H1 (cell line): ENCODE results near the gene H2BW1. TPM values are rescaled to one million over a fixed set of nuclear protein-coding genes. Genes with fewer than 3 reads are reported as not detected.

Experiments
- CTCF ChIA-PET: fragments of 300-600 bp; sonication (Branson Sonifier 250); formaldehyde crosslinking; loops from one replicate; lab custom pipeline; 2021; ENCODE audit not compliant: partially characterized antibody; lab: Charles Lee
- POLR2A ChIA-PET: fragments of 300-600 bp; sonication (Branson Sonifier 250); formaldehyde crosslinking; loops from one replicate; lab custom pipeline; 2021; ENCODE audit warnings: inconsistent platforms; ENCODE audit not compliant: partially characterized antibody; lab: Charles Lee
- DNase-seq, 2 experiments: peaks; one replicate each; pipeline versions ENCODE4 v3.0.0 to v3.0.0-alpha.2; 2010 to 2022; ENCODE audit warnings: low spot score in 2 of 2, low read depth in 1 of 2, mixed read lengths in 1 of 2
- FAIRE-seq: peaks from 2 replicates; lab custom pipeline; 2011; peaks lifted over from hg19 to GRCh38; lab: Jason Lieb, UNC
- H2AFZ ChIP-seq: 2 replicates; pipeline ENCODE4 v1.8.1; 2012; ENCODE audit warnings: low read length, inconsistent platforms
- H2AK5ac ChIP-seq: 2 replicates; pipeline ENCODE4 v1.6.1; 2013; ENCODE audit warnings: low read depth, low read length
- H2BK120ac ChIP-seq: replicated peaks from 2 replicates; pipeline ENCODE3; 2013; ENCODE audit warnings: low read depth, low read length, inconsistent platforms
- H2BK12ac ChIP-seq: 2 replicates; pipeline ENCODE4 v1.6.1; 2013; ENCODE audit warnings: low read depth, low read length
- H2BK15ac ChIP-seq: 2 replicates; pipeline ENCODE4 v1.6.1; 2013; ENCODE audit warnings: low read length
- H2BK20ac ChIP-seq: 2 replicates; pipeline ENCODE4 v1.6.1; 2013; ENCODE audit warnings: low read length
- H2BK5ac ChIP-seq: 2 replicates; pipeline ENCODE4 v1.6.1; 2013; ENCODE audit warnings: low read depth, low read length
- H3K14ac ChIP-seq: 2 replicates; pipeline ENCODE4 v1.6.1; 2013; ENCODE audit warnings: inconsistent platforms; ENCODE audit not compliant: insufficient read length
- H3K18ac ChIP-seq: 2 replicates; pipeline ENCODE4 v1.6.1; 2013; ENCODE audit warnings: low read length; ENCODE audit errors: extremely low read depth
- H3K23ac ChIP-seq: 2 replicates; pipeline ENCODE4 v1.6.1; 2013; ENCODE audit warnings: inconsistent platforms; ENCODE audit not compliant: insufficient read length
- H3K23me2 ChIP-seq: 2 replicates; pipeline ENCODE4 v1.6.1; 2013; ENCODE audit warnings: low read depth, low read length
- H3K27ac ChIP-seq: 2 replicates; pipeline ENCODE4 v1.6.1; 2011; ENCODE audit warnings: low read depth, low read length, inconsistent platforms
- H3K27me3 ChIP-seq, 4 experiments: replicated peaks in 1 of 4; 1 replicate in 1 of 4; 2 replicates in 3 of 4; pipeline versions ENCODE4 v1.6.1 to v1.8.1; 2011 to 2013; ENCODE audit warnings: low read length in 3 of 4, mild to moderate bottlenecking in 3 of 4, inconsistent platforms in 2 of 4, mixed read lengths in 2 of 4, moderate library complexity in 1 of 4; ENCODE audit not compliant: control insufficient read depth in 3 of 4, insufficient read depth in 3 of 4; ENCODE audit errors: extremely low read depth in 1 of 4
- H3K36me3 ChIP-seq, 4 experiments: 2 replicates each; pipeline versions ENCODE4 v1.6.1 to v1.8.1; 2011 to 2013; ENCODE audit warnings: mild to moderate bottlenecking in 4 of 4, low read length in 3 of 4, moderate library complexity in 2 of 4, control low read depth in 1 of 4, inconsistent platforms in 1 of 4; ENCODE audit not compliant: insufficient read depth in 4 of 4, control insufficient read depth in 2 of 4
- H3K4ac ChIP-seq: replicated peaks from 2 replicates; pipeline ENCODE3; 2013; ENCODE audit warnings: low read length, low read depth, mixed read lengths, inconsistent platforms; ENCODE audit not compliant: insufficient read length
- H3K4me1 ChIP-seq, 4 experiments: replicated peaks in 1 of 4; 1 replicate in 1 of 4; 2 replicates in 3 of 4; pipeline versions ENCODE4 v1.6.1 to v1.8.1; 2011 to 2013; ENCODE audit warnings: low read length in 3 of 4, inconsistent platforms in 2 of 4, mixed read lengths in 1 of 4; ENCODE audit not compliant: insufficient read depth in 4 of 4, control insufficient read depth in 3 of 4
- H3K4me2 ChIP-seq, 2 experiments: 2 replicates each; pipeline versions ENCODE4 v1.6.1 to v1.8.1; 2011 to 2013; ENCODE audit warnings: low read depth in 2 of 2, low read length in 2 of 2, control low read depth in 1 of 2, inconsistent platforms in 1 of 2, mild to moderate bottlenecking in 1 of 2; ENCODE audit not compliant: insufficient read depth in 1 of 2
- H3K4me3 ChIP-seq, 4 experiments: fragments of 200-600, 300-600 bp in 1 of 4; sonication (generic), shearing (Covaris generic), sonication (Bioruptor Twin) in 1 of 4; 2 replicates each; pipeline versions ENCODE4 v1.5.1 to v1.8.1; 2011 to 2016; ENCODE audit warnings: low read length in 4 of 4, low read depth in 3 of 4, control low read depth in 2 of 4, inconsistent platforms in 2 of 4, mild to moderate bottlenecking in 2 of 4, mixed read lengths in 1 of 4, moderate library complexity in 1 of 4; ENCODE audit not compliant: insufficient read depth in 2 of 4; ENCODE audit errors: extremely low read depth in 1 of 4
- H3K56ac ChIP-seq: replicated peaks from 2 replicates; pipeline ENCODE3; 2013; ENCODE audit warnings: low read depth, mild to moderate bottlenecking, mixed read lengths, low read length, inconsistent platforms; ENCODE audit not compliant: insufficient read length
- H3K79me1 ChIP-seq: 2 replicates; pipeline ENCODE4 v1.6.1; 2013; ENCODE audit warnings: low read depth, low read length, control low read depth
- H3K79me2 ChIP-seq, 2 experiments: 2 replicates each; pipeline versions ENCODE4 v1.6.1 to v1.8.1; 2012 to 2013; ENCODE audit warnings: low read length in 2 of 2, mild to moderate bottlenecking in 2 of 2, inconsistent platforms in 1 of 2; ENCODE audit not compliant: insufficient read depth in 2 of 2, control insufficient read depth in 1 of 2
- H3K9ac ChIP-seq, 4 experiments: replicated peaks in 1 of 4; 1 replicate in 1 of 4; 2 replicates in 3 of 4; pipeline versions ENCODE4 v1.6.1 to v1.8.1; 2011 to 2013; ENCODE audit warnings: low read depth in 3 of 4, low read length in 3 of 4, control low read depth in 2 of 4, mild to moderate bottlenecking in 2 of 4, moderate library complexity in 2 of 4, inconsistent platforms in 1 of 4; ENCODE audit errors: extremely low read depth in 1 of 4
- H3K9me3 ChIP-seq, 2 experiments: 2 replicates each; pipeline versions ENCODE4 v1.6.1 to v1.8.1; 2012 to 2013; ENCODE audit warnings: mild to moderate bottlenecking in 2 of 2, moderate library complexity in 2 of 2, control low read depth in 1 of 2, inconsistent platforms in 1 of 2, low read depth in 1 of 2, low read length in 1 of 2, mixed read lengths in 1 of 2; ENCODE audit not compliant: insufficient read depth in 2 of 2
- H4K20me1 ChIP-seq, 2 experiments: replicated peaks in 1 of 2; 2 replicates each; pipeline versions ENCODE3 to v1.8.1; 2011 to 2013; ENCODE audit warnings: inconsistent platforms in 2 of 2, low read length in 2 of 2, mild to moderate bottlenecking in 1 of 2; ENCODE audit not compliant: insufficient read depth in 2 of 2, control insufficient read depth in 1 of 2
- H4K5ac ChIP-seq: 2 replicates; pipeline ENCODE4 v1.6.1; 2013; ENCODE audit warnings: low read length, low read depth, mixed read lengths, inconsistent platforms; ENCODE audit not compliant: insufficient read length
- H4K8ac ChIP-seq: 2 replicates; pipeline ENCODE4 v1.8.0; 2013; ENCODE audit warnings: mild to moderate bottlenecking, moderate library complexity, low read length, inconsistent platforms; ENCODE audit not compliant: insufficient read depth; ENCODE audit errors: extremely low read depth
- H4K91ac ChIP-seq: replicated peaks from 2 replicates; pipeline ENCODE3; 2013; ENCODE audit warnings: low read length, mixed read lengths, inconsistent platforms; ENCODE audit not compliant: insufficient read length
- CREB1 ChIP-seq: IDR thresholded peaks from 2 replicates; pipeline ENCODE4 v1.6.1; 2012; ENCODE audit warnings: inconsistent platforms
- POU5F1 ChIP-seq: IDR thresholded peaks from 2 replicates; pipeline ENCODE4 v1.6.1; 2011; ENCODE audit warnings: low read depth, mild to moderate bottlenecking, low read length, moderate library complexity
- RNF2 ChIP-seq: fragments of 200-900, 300-1000 bp; sonication (generic); IDR thresholded peaks from 2 replicates; pipeline ENCODE4 v1.7.1; 2016; ENCODE audit warnings: borderline replicate concordance, low read depth, mild to moderate bottlenecking, antibody characterized with exemption, low read length; ENCODE audit not compliant: poor library complexity, severe bottlenecking; ENCODE audit errors: missing control alignments
- WGBS, 2 experiments: shearing (Covaris generic) in 1 of 2; methylation state at CpG; one replicate each; pipeline versions ENCODE4 v1.1.6 to v1.1.7; 2013 to 2015; ENCODE audit warnings: low lambda C conversion rate in 2 of 2, mixed read lengths in 2 of 2, inconsistent platforms in 1 of 2, low coverage in 1 of 2, missing lambda C conversion rate in 1 of 2; ENCODE audit not compliant: insufficient replicate concordance in 2 of 2, insufficient coverage in 1 of 2, insufficient read length in 1 of 2; ENCODE audit errors: extremely low coverage in 1 of 2, missing lambda C conversion rate in 1 of 2; 5-methylcytosine and 5-hydroxymethylcytosine counted together
- polyA plus RNA-seq, 7 experiments: library from polyadenylated mRNA; depleted of rRNA in 3 of 7; stranded (reverse) in 5 of 7; unstranded in 2 of 7; fragments of >200 nt in 5 of 7; fragments of 200-250 nt in 2 of 7; gene quantifications; 1 replicate in 5 of 7; 2 replicates in 1 of 7; 4 replicates in 1 of 7; pipeline versions ENCODE4 v1.2.1 to v1.2.3, GENCODE V29; 2011 to 2013; ENCODE audit warnings: missing spikeins in 2 of 7, mixed read lengths in 2 of 7
- total RNA-seq: library from RNA; stranded (reverse); fragmentation: NEBNext Ultra II Directional; extraction: Animal tissue kit (Norgen Biotek cat#: 25700); gene quantifications from 2 replicates; pipeline ENCODE4 v1.2.1, GENCODE V29; 2021

The H2BW1 gene
- total and polyA plus RNA-seq, 2 of the 8 experiments (the other 6 are each of a cell fraction or from before 2014, with no cell fraction given), result not detected

DNA sequence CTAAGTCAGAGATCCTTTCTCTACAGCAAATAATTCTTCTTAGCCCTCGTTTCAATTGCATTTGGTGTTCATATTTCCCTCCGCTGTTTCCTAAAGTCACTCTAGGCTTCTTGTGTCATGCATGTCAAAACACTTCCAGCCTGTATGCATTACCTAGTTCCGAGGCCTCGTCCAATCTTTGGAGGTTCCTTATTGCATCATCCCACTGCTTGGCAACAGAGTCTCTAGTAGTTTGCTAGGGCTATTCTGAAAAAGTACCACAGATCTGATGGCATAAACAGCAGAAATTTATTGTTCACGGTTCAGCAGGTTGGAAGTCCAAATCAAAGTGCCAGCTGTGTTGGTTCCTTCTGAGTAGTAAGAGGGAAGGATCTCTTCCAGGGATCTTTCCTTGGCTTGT lies 32.1 kb upstream of the H2BW1 start:
- no peak overlapping the region for H4K91ac ChIP-seq
- H3K9me3 ChIP-seq, result no peaks in the 10 kb centered on the region
- no peak overlapping the region for H2AFZ ChIP-seq
- H3K23me2 ChIP-seq, result no peaks in the 10 kb centered on the region
- no peak overlapping the region for H3K56ac ChIP-seq
- H3K79me1 ChIP-seq, result no peaks in the 10 kb centered on the region
- no peak overlapping the region for H4K5ac ChIP-seq
- no peak overlapping the region for H3K4me2 ChIP-seq
- no peak overlapping the region for H4K8ac ChIP-seq
- H3K14ac ChIP-seq, result no peak overlapping the region
- H2AK5ac ChIP-seq, result no peak overlapping the region
- no peak overlapping the region for H3K23ac ChIP-seq
- H3K9ac ChIP-seq, result no peak overlapping the region
- 89% methylated on average over 5 of the region's 5 CpGs; no CpG with 5 or more reads in 1 of the 2 experiments for WGBS, 2 experiments
- H3K18ac ChIP-seq, result no peak overlapping the region
- ChIA-PET CTCF (no interaction called here), POLR2A (no interaction called here)
- H3K4me1 ChIP-seq, result no peaks in the 10 kb centered on the region
- H3K27ac ChIP-seq, result no peak overlapping the region
- no peaks in the 10 kb centered on the region for H3K27me3 ChIP-seq
- no peaks in the 10 kb centered on the region for H3K79me2 ChIP-seq
- no peak overlapping the region for H2BK20ac ChIP-seq
- H3K36me3 ChIP-seq, result no peaks in the 10 kb centered on the region
- H3K4ac ChIP-seq, result no peak overlapping the region
- TF ChIP-seq POU5F1 (no peak), RNF2 (no peak), CREB1 (no peak)
- H2BK120ac ChIP-seq, result no peak overlapping the region
- DNase-seq, result no peak
- no peaks in the 10 kb centered on the region for H4K20me1 ChIP-seq
- H2BK5ac ChIP-seq, result no peak overlapping the region
- no peak overlapping the region for H2BK15ac ChIP-seq
- no peak overlapping the region for H2BK12ac ChIP-seq
- no peak for FAIRE-seq
- no peak overlapping the region for H3K4me3 ChIP-seq
